NCI-H2227 (cell line): ENCODE measurements around the gene SELENOF.

ENCODE experiments used
- DNase-seq: peaks from one replicate; lab custom pipeline; 2025; ENCODE audit not compliant: unreplicated experiment; lab: John Stamatoyannopoulos, UW

Gene SELENOF

GRCh38 chr1:86913896-86914600, at the start of gene SELENOF:
SELENOF (minus strand) TSS chr1:86914126; CDS start chr1:86914111, 15 bp downstream.
- DNase-seq: peak; percentile 100

- DNase-seq: no peak
Observed at GRCh38 chr1:86960548-86960947, 46.6 kb upstream of the SELENOF start.

- DNase-seq: no peak
Observed at GRCh38 chr1:86957221-86957620, 43.3 kb upstream of the SELENOF start.

- DNase-seq: no peak
Observed at GRCh38 chr1:86956221-86956620, 42.3 kb upstream of the SELENOF start.

GRCh38 chr1:86955678-86956077, 41.8 kb upstream of the SELENOF start:
- DNase-seq: no peak

GRCh38 chr1:86953167-86953566, 39.2 kb upstream of the SELENOF start:
- DNase-seq: no peak

- DNase-seq: no peak
Observed at GRCh38 chr1:86951430-86951829, 37.5 kb upstream of the SELENOF start.

- no peak for DNase-seq
Observed at GRCh38 chr1:86950712-86951419, 36.9 kb upstream of the SELENOF start.

- no peak for DNase-seq
Observed at GRCh38 chr1:86948212-86948611, 34.3 kb upstream of the SELENOF start.

GRCh38 chr1:86942743-86943142, 28.8 kb upstream of the SELENOF start:
- no peak for DNase-seq

- no peak for DNase-seq
Observed at GRCh38 chr1:86942042-86942441, 28.1 kb upstream of the SELENOF start.

- DNase-seq: no peak
Observed at GRCh38 chr1:86940599-86940998, 26.7 kb upstream of the SELENOF start.

- DNase-seq: no peak
Observed at GRCh38 chr1:86939406-86939805, 25.5 kb upstream of the SELENOF start.

- DNase-seq: no peak
Observed at GRCh38 chr1:86938855-86939254, 24.9 kb upstream of the SELENOF start.

GRCh38 chr1:86938450-86938849, 24.5 kb upstream of the SELENOF start:
- no peak for DNase-seq

GRCh38 chr1:86933562-86934377, 19.8 kb upstream of the SELENOF start:
- DNase-seq: peak; percentile 65

- DNase-seq: no peak
Observed at GRCh38 chr1:86933051-86933450, 19.1 kb upstream of the SELENOF start.

GRCh38 chr1:86928819-86929218, 14.9 kb upstream of the SELENOF start:
- no peak for DNase-seq

GRCh38 chr1:86926883-86927282, 13.0 kb upstream of the SELENOF start:
- DNase-seq: no peak

GRCh38 chr1:86925742-86926141, 11.8 kb upstream of the SELENOF start:
- DNase-seq: no peak

GRCh38 chr1:86924324-86924960, 10.5 kb upstream of the SELENOF start:
- no peak for DNase-seq
